ENCODE measurements around the gene DAB1.

DAB1 gene

DNA sequence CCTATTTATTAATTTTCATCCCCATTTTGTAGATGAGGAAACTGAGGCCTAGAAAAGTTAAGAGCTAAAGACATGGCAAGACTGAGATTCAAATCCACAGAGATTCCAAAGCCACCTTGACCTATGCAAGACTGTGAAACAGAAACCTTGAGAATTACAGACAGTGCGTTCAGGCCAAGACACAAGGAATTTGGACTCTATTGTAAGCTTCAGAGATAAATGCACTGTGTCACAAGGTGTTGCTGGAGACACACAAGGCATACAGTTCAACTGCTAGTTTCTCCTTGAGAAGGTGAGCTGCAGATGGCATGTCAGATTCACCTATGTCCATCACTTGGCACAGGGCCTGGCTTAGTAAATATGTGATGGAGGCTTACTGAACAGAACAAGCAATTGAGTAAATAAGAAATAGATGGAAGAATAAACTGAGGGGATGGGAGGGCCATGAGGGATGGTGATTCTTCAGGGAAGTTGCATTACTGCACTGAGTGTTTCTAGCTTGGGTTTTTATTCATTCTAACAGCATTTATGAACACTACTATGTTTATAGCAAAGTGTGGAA lies 215.0 kb downstream of the DAB1 start:
- DNase-seq: no peak

DNA sequence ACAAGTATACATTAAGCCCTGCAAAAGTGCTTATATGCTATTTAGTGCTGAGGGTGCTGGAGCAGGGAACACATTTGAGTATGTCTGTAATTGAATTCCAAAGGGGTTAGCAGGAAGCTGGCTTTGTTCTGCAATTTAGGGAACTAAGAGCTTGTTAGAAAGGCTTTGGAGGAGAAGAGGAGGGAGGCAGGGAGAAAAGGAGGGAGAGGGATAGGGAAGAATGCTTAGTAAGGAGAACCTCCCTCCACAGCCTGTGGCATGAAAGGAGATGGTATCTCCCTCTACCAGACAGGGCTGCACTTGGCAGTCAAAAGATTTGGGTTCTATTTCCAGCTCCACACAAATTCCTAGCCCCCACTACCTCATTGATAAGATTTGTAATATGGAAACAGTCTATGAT lies 217.8 kb downstream of the DAB1 start:
- DNase-seq: no peak

DNA sequence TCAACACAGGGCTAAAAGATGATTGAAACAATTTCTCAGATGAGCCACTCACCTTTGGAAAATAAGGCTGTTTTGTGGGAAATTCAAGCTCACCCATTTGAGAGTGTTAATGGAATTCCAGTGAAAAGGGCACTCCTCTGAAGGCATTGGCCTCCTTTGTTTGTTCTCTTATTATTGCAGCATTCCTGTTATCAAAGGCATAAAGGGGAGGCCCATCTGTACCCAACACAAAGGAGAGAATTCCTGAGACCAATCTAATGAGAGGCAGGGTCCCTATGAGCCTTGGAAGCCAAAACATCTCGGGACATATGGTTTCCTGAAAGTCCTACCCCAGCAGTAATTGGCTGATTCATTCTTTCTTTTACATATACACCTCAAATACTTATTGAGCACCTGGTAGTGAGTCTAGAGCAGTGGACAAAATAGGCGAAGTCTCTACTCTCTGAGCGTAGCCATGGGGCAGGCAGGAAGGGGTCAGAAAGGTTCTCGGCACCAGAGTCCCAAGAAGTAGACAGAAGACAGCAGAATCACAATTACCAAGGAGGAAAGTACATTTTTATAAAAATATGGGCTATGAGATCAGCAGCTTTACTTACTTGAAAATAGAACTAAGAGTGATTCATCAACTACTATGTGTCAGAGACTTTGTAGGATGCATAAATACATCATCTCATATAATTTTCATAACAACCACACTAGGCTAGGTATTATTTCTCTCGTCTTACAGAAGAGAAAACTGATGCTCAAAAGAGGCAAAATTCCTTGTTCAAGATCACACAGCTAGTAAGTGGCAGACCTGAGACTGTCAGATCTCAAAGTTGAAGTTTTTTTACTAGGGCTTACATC lies 218.7 kb downstream of the DAB1 start:
- DNase-seq: no peak

DNA sequence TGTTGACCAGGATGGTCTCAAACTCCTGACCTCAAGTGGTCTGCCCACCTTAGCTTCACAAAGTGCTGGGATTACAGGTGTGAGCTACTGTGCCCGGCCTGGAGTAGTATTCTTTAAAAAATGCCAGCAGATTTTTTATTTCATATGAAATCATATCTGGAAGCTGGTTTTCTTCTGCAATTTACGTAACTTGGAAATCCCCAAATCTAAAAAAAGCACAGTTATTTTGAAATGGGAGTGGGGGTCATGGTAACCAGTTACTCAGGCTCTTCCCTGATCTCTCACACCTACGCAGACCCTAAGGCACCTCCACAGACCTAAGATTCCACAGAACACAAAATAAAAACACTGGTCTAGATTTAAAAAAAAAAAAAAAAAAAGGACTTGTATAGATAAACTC lies 219.8 kb downstream of the DAB1 start:
- DNase-seq: no peak

DNA sequence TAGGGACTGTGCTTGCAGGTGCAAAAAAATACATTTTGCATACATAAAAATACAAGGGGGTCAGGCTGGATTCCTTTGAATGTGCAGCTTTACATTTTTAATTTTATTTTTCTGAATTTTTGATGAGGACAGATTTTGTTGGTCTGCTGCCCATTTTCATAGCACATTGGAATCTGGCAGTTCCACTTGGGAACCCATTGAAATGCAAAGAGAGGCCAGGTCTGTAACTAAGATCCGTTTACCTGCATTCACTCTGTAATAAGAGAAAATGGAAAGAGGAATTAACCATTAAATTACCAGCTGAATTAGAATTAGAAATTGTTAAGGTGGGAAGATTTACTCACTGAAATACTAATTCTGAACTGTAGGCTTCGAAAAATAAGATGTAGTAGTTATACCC lies 221.6 kb downstream of the DAB1 start:
- DNase-seq: no peak

DNA sequence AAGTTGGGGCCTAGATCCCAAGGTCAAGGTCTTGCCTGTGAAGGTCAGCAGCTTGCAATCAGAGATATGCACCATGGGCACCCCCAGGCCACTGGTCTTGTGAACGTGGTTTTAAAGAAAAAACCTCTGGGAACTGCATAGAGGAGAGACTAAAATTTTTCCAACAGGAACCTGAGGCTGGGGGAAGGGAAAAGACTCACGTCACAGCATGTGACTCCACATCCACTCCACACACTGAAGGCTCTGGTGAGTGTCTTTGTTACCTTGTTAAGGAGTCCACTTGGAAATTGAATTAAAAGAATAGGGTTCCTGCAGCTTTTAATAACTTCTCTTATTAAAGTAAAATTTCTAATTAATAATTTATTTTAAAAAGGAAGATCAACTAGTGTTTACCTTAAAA lies 224.9 kb downstream of the DAB1 start:
- no peak for DNase-seq

DNA sequence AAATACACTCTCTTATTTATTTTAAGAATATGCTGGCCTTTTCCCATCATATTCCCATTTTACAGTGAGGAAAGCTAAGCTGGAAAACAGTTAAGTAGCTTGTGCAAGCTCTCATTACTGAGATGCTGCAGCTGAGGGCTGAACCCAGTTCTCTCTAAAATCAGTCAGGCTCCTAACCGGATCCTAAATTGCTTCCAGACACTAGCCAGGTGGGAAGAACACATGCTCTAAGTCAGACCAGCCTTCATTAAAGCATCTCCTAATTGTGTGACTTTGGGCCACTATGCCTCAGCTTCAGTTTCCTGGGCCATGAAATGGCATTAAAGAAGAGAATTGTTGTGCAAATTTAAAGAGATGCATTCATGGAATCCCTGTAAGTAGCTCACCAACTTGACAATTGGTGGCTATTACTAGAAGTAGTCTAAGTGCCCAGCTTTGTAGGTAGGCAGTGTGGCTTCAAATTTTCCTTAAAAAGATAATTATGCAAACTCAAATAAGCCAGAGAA lies 228.4 kb downstream of the DAB1 start:
- no peak for DNase-seq

DNA sequence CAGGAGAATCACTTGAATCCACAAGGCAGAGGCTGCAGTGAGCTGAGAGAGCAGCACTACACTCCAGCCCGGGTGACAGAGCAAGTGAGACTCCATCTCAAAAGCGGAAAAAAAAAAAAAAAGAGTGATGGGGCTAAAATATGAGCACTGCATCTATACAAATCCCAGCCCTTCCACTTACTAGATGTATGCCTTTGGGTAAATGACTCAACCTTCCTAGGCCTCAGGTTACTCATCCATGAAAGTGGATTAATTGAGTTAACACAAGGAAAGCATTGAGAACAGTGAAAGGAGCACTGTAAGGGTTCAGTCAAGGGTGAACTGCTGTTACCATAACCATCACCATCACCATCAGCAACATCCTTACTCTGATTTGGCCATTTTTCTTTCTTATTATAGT lies 231.6 kb downstream of the DAB1 start:
- no peak for DNase-seq

DNA sequence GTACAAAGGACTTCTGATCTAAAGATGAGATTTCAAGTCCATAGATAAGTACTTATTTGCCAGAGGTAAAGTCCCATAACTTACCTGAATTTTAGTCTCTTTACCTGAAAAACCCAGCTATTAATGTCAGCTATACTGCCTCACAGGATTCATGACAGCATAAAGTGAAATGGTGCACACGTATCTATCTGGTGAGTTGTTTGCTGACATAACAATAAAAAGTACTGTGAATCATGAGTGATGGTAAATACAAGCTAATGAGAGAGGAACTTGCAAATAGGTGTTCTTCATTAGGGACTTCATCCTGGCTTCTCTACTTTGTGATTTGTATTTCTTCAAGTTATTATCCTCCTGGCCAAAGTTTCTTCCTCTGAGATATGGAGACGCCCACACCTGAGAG lies 233.0 kb downstream of the DAB1 start:
- no peak for DNase-seq

DNA sequence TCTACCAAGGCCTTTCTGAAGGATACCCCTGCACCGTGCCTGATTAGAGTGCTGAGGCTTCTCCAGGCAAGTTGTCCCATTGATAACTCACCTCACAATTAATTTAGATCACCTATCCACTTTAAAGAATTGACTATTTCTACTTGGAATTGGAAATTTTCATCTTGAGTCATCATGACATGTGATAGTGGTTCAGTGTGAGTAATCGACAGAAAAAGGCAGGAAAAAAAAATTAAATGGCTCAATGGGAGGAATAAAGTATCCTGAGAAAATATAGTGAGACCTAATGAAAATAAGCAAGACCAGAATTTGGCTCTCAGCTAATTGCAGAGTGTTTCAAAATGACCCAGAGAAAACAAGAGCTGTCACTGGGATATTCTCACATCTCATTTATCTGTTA lies 235.7 kb downstream of the DAB1 start:
- DNase-seq: no peak

DNA sequence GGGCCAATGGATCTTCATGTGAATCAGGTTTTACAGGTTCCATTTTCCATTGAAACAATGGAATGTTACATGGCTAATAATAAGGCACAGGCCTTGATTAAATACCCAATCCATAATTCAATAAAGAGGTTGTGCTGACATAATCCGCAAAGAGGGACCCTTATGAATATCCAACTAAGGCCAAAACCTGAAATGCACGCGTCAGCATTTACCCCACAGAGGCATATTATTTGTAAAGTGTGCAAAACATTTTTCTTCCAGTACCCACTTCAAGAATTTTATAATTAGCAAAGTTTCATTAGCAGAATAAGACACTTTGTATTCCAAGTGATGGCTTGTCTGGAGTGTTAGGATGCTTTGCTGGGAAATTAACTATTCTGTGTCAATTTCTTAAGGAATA lies 237.4 kb downstream of the DAB1 start:
- no peak for DNase-seq

DNA sequence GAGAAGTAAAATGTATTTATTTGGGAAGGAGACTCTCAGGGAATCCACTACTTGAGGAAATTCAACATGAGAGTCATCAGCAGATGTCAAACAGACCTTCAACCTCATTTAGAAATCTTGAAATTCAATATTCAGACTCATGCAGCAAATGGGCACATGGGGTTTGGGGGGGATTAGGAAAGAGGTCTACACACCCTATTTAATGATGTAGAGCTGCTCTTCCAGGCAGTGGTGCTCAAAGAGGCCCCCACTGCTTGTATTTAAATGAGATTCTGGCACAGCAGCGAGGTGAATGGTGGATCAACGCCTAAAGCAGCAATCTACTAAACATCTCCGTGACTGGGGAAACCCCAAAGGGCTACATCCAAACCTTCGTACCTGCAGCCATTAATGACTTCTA lies 244.9 kb downstream of the DAB1 start:
- DNase-seq: no peak

DNA sequence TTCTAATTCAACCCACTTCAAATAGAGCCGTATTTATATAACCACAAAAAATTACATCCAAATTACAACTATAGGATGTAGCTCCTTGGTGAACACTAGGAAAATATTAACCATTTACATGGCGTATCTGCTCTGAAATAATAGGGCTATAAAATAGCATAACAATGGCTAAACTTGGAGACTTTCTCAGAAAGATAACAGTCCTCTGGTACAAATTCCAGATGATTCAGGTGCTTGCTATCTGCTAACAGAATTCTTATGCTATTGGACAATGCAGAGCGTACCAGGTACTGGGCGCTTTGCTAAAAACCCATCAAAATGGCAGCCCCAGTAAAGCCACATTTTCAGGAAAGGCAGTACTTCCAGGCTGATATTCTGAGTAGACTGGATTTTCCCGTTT lies 248.4 kb downstream of the DAB1 start:
- no peak for DNase-seq

DNA sequence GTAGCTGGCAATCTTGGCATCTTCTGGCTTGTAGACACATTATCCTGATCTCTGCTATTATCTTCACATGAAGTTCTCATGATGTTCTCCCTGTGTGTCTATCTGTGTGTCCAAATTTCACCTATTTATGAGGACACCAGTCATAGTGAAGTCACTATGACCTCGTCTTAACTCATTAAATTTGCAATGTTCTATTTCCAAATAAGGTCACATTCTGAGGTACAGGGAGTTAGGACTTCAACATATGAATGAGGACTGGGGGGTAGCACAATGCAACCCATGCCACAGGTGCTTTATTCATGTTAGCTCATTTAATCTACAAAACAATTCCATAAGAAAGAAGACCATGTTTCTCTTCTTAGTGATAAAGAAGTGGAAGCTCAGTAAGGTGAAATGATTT lies 251.8 kb downstream of the DAB1 start:
- DNase-seq: no peak

DNA sequence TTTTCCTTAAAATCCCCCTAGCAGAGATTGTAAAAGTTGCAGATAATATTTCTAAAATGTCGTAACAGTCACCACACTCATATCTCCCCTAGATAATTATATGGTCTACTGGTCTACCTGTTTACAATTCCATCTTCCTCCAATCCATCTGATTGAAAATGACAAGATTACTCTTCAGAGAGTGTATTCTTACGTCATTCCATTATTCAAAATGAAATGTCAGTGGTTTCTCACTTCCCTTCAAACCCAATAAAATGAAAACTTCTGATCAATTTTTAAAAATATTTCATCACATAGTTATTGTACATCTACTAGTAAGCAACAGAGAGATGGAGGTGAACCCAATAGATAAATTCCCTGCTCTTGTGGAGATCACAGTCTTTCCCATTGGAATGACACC lies 255.9 kb downstream of the DAB1 start:
- DNase-seq: no peak

DNA sequence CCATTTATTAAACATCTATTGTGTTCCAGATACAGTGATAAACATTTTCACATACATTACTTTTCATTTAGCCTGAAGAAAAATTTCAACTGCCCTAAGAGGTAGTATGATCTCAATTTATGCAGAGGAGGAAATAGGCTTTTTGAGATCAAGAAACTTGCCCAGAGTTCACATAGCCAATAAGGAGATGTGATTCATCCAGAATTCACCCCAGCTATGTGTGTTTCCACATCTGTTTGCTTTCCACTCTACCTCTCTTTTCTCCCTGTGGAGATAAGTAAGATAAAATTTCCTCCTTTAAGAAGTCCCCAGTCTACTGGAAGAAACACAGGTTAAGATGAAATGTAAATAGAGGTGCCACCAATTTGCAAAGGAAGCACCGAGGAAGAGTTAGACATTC lies 258.3 kb downstream of the DAB1 start:
- no peak for DNase-seq

DNA sequence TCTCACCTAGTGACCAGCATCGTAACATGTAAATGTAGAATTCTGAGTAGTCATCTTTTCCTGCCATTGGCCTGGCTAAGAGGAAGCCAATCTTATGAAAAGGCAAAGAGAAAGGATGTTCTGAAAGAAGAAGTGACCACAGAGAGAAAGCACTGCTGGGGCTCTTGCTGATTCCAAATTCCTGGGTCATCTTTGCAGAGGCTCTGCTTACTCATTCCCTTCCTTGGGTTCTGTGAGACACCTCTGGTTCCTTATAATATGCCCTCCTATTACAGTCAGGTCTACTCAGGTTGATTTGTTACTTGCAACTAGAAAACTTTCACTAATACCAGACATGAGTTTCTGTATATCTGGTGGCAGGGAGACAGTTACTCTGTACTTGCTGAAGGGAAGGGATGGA lies 259.3 kb downstream of the DAB1 start:
- DNase-seq: no peak

DNA sequence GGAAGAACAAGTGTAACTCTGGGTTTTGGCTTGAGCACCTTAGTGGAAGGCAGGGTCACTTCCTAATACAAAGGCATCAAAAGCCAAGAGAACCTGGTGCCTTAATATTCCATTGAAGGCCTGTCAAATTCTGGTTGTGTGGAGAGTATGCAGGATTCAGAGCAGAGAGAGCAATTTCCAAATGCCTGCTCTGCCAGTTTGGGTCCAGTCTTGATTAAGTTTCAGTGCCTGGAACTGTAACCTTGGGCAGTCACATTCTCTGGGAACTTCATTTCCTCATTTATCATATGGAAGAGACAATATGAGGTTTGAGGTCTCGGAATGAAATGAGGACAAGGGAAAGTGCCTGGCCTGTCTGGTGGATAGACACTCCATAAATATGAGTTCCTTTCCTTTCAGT lies 260.1 kb downstream of the DAB1 start:
- no peak for DNase-seq

DNA sequence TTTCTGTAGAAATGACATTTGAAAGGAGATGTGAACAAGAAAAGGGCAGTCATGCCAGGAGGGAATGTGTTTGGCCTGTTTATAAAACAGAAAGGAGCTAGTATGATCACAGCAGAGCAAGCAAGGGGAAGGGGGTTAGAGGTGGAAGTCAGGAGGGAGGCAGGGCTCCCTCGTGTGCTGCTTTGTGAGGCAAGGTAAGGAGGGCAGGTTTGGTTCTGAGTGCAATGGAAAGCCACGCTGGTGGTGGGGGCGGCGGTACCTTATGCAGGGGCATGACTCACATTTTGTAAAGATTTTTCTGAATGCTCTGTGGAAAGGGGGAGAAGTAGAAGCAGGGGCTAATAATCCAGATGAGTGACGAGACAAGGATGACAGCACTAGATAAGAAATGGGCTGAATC lies 260.5 kb downstream of the DAB1 start:
- no peak for DNase-seq

DNA sequence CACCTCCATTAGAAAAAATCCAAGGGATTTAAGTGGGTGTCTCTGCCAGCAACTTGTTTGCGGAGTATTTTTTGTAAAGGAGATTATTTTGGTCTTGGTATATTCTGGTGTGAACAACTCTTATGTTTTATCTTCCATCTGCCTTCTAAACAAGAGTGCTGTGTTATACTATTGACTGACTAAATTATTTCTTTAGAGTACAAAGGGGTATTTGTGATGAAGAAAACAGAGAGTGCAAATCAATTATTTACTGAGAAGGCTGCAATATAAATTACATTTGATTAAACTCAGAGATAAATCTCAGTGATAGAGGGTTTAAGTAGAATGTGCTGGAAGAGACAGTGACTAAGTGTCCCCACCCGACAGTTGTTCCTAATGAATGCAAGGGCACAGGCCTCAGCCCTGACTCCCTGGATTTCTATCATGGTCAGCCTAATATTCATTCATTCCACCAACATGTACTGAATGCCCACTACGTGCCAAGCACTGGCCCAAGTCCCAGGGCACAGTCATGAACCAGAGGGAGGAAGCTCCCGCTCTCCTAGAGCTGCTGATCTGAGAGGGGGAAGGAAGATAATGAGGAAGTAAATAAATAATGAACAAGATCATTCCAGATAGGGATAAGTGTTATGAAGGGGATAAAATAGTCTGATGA lies 261.1 kb downstream of the DAB1 start:
- DNase-seq: no peak

DNA sequence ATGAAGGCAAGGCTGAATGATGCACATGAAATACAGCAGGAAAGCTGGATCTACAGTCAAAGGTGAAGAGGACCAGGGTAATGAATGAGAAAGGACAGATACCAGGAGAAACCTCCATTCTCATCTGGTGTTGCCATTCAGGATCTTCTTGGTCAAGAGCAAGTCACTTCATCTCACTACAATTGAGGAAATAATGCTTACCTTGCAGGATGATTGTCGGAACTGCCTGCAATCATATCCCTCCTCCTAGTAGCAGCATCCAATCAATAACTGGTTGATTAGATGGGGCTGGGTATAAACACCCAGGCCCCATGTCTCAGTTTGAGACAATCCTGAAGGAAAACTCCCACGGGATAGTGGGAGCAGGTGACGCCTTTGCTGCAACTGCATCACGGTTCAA lies 263.3 kb downstream of the DAB1 start:
- no peak for DNase-seq

DNA sequence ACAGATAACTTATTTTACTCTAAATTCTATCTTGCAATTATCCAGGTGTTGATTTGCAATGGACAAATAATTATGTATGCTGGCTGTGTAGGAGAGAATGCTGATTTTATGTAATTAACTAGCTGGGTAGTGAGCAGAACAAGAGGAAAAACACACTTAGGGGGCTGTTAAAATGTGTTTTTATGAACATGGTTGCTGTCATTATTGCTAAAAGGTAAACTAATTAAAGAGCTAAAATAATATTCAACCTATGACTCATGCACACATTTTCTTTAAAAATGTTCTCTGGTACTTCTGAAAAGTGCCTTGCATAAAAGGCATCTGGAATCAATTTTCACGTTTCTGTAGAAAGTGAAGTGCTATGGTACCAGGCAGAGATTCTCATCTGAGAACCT lies 265.3 kb downstream of the DAB1 start:
- no peak for DNase-seq

DNA sequence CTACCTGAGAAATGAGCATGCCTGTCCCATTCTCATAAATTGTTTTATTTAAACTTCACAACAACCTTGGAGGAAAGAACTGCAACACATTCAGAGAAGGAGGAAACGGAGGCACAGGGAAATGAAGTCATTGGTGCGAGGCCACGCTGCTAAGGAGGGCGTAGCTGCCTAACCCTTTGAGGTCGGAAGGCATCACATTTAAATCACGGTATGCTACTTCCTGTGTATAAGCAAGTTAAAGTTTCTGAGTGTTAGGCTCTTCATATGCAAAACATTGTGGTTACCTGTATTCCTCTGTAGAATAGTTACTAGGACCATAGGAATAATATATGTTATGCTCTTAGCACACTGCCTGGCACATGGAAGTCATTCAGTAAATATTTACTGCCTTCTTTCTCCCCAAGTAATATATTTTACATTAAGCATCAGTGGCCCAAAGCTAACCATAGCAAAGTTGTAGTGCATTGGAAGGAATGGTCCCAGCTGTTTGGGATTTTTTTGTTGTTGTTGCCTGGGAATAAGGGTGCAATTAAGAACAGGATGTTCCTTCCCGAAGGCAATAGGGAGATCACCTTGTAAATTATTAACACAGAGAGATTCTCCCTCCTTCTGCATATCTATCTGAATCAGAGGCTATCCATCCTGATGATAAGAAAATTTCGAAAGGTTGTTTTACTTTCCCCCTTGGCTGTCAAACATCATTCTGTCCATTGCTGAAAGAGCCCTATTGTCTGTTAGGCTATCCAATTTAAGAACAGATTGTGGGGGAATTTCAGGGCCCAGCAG lies 265.8 kb downstream of the DAB1 start:
- DNase-seq: no peak

DNA sequence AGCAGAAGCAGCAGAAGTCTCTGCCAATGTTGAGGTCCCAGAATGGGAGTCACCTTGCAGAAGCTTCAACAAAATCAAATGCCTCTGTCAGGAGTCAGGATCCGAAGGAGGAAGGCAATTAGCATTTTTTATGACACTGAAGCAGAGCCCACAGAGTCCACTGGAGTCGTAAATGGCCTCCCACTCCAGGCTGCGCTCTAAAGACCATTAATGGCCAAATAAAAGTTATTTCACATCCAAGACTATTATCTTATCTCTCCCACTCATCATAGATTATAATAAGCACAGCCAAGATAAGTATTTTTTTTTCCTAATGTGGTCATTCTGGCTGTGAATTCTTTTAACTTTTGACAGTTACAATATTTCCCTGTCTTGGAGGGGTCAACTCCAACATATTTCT lies 267.0 kb downstream of the DAB1 start:
- DNase-seq: no peak

All from NCI-H774 (cell line).